ENCODE data around the gene KMT2B. TPM values are rescaled to one million over a fixed set of nuclear protein-coding genes. Genes with fewer than 3 reads are reported as not detected.
"Not testable (repeated sequence)": the region's sequence is repeated elsewhere in the genome, so short reads cannot be mapped to it uniquely, and the experiment has no call there.

Gene KMT2B
- total RNA-seq, 1 experiment from 2014 or later: 7.4 TPM

DNA sequence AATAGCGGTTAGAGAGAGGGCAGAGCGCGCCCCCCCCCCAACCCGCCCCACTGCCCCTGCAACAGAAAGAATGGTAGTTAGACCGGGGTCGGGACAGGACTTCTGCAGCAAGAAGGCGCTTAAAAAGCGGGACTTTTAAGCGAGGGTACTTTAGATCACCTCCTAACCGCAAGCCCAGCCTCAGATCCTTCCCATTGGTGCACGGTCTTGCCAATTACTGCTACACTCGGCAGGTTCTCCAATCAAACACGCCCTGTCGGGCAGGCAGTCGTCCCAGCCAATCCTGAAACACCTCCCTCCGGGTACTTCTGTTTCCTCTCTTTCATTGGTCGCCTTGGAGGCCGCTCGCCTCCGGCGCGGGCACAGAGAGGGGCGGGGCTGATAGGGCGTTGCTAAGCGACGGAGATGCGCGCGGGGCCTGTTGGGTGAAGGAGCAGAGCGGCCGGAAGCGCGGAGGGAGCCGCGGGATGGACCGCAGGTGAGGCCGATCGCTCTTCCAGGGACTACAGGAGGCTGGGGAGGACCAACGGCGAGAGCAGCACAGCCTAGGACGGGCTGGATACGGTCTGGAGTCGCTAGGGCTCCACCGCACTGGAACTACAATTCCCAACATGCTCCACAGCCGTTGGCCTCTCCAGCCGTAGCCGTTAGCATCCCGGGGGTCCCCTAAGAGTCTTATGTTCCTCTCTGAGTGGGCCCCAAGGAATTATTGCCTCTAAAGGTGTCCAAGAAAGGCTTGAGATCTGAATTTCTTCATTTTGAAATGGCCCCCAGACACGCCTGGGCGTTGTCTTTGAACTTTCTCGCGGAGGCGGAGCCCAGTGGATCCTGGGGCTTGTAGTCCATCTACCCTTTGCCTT is 40.2 kb downstream of the KMT2B start, which contains the start of gene PROSER3:
PROSER3 (plus strand) TSS at position 428 of the 860 bp plus-strand sequence; CDS start at position 468, 40 bp downstream.
- Histone ChIP-seq H3K9me3 (replicated peaks) (no peaks in the 10 kb centered on the region), H3K27ac (peak within 1 kb of the TSS; percentile 86), H3K27me3 (replicated peaks) (no peaks in the 10 kb centered on the region), H3K4me1 (replicated peaks) (peaks cover 16% of the 10 kb centered on the region), H3K4me3 (peak within 1 kb of the TSS; percentile 61), H3K36me3 (peaks cover 33% of the 10 kb centered on the region)
- peak; percentile 99 for DNase-seq (ENCODE audit: low read depth in 1 of 2, low spot score in 2 of 2)

DNA sequence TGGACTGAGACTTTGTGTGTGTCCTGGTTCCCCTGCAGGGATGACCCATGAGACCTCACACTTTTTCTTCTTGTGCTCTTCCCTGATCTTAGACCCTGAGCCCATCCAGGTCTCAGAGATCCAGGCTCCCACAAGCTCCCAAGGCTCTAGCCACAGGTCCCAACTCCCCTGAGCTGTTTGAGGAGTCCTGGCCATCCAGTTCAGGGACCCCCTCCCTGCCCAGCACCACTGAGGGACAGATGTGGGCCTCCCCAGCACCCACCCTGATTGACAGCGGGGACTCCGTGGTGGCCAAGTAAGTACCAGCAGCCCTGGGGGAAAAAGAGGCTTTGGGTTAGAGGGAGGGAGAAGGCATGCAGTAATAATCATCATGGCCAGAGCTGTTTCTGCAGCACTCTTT is 41.9 kb downstream of the KMT2B start:
- no peak for DNase-seq (ENCODE audit: low read depth in 1 of 2, low spot score in 2 of 2)
- Histone ChIP-seq H3K4me3 (no peak overlapping the region), H3K27me3 (replicated peaks) (no peaks in the 10 kb centered on the region), H3K4me1 (replicated peaks) (peaks cover 16% of the 10 kb centered on the region), H3K27ac (no peak overlapping the region), H3K36me3 (peaks cover 31% of the 10 kb centered on the region), H3K9me3 (replicated peaks) (no peaks in the 10 kb centered on the region)

DNA sequence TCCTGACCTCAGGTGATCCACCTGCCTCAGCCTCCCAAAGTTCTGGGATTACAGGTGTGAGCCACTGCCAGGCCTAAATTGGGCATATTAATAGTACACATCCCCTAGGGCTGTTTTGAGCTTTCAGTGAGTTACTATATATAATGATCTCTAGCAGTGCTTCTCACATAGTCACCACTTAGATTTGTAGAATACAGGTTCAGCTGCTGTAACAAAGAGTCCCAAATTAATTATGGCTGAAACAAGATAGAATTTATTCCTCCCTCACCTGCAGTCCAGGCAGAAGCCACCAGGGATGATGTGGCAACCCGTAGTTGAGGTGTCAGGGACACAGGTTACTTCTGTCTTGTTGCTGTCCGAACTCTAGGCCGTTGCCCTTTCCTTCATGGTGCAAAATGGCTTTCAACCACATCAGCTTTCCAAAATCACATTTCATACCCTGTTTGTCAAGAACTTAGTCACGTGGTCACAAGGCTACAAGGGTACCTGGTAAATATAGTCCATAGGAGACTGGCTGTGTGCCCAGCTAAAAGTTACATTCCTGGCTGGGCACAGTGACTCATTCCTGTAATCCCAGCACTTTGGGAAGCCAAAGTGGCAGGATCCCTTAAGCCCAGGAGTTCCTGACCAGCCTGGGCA is 43.0 kb downstream of the KMT2B start:
- peaks cover 42% of the 10 kb centered on the region for H3K36me3 ChIP-seq
- no peak overlapping the region for H3K27ac ChIP-seq
- no peaks in the 10 kb centered on the region for H3K27me3 ChIP-seq (replicated peaks)
- peaks cover 16% of the 10 kb centered on the region for H3K4me1 ChIP-seq (replicated peaks)
- H3K9me3 ChIP-seq (replicated peaks): no peaks in the 10 kb centered on the region
- H3K4me3 ChIP-seq: no peak overlapping the region
- DNase-seq (ENCODE audit: low read depth in 1 of 2, low spot score in 2 of 2): no peak

DNA sequence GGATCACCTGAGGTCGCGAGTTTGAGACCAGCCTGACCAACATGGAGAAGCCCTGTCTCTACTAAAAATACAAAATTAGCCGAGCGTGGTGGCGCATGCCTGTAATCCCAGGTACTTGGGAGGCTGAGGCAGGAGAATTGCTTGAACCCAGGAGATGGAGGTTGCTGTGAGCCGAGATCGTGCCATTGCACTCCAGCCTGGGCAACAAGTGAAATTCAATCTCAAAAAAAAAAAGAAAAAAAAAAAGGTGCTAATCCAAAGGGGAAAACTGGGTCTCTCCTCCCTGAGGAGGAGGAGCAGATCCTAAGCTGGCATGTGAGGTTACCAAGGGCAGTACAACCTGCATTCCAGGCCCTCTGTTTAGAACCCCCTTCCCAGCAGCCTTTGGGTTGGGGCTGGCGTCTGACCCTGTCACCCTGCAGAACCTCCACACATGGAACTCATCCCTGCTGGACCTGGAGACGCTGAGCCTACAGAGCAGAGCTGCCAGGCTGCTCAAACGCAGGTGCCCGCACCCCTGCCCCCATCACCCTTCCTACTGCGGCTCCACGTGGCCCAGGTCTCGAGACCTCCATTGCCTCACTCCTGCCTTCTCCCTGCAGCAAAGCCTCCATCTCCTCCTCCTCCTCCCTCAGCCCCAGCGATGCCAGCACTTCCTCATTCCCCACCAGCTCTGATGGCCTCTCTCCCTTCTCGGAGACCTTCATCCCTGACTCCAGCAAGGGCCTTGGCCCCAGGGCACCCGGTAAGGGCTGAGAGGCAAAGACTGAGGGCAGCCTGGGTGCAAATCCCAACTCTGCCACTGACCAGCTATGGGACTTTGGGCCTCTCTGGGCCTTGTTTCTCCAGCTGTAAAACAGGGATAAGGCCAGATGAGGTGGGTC is 46.9 kb downstream of the KMT2B start:
- Histone ChIP-seq H3K4me3 (no peak overlapping the region), H3K9me3 (replicated peaks) (no peaks in the 10 kb centered on the region), H3K27ac (no peak overlapping the region), H3K4me1 (replicated peaks) (no peaks in the 10 kb centered on the region), H3K36me3 (peaks cover 57% of the 10 kb centered on the region), H3K27me3 (replicated peaks) (no peaks in the 10 kb centered on the region)
- DNase-seq (ENCODE audit: low read depth in 1 of 2, low spot score in 2 of 2): no peak

DNA sequence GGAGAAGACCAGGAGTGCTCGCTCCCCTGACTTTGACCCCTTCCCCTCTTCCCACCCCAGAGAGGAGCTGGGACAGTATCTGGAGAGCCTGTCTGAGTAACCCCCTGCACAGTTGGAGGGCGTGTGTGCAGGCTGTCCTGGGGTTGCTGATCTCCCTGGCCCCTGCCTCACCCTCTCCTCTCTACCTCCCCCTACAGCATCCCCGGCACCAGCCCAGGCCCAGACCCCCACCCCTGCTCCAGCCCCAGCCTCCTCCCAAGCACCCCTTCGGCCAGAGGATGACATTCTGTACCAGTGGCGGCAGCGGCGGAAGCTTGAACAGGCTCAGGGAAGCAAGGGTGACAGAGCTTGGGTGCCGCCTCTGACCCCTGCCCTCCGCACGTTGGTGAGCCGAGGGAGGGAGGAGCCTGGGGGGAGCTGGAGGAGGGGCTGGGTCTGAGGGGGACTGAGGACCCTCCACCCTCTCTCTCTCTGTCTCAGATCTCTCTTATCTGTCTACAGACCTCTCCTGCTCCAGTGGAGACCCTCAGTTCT is 48.8 kb downstream of the KMT2B start:
- Histone ChIP-seq H3K27me3 (replicated peaks) (no peaks in the 10 kb centered on the region), H3K4me1 (replicated peaks) (no peaks in the 10 kb centered on the region), H3K4me3 (no peak overlapping the region), H3K27ac (no peak overlapping the region), H3K36me3 (peaks cover 41% of the 10 kb centered on the region), H3K9me3 (replicated peaks) (no peaks in the 10 kb centered on the region)
- DNase-seq (ENCODE audit: low read depth in 1 of 2, low spot score in 2 of 2): no peak

DNA sequence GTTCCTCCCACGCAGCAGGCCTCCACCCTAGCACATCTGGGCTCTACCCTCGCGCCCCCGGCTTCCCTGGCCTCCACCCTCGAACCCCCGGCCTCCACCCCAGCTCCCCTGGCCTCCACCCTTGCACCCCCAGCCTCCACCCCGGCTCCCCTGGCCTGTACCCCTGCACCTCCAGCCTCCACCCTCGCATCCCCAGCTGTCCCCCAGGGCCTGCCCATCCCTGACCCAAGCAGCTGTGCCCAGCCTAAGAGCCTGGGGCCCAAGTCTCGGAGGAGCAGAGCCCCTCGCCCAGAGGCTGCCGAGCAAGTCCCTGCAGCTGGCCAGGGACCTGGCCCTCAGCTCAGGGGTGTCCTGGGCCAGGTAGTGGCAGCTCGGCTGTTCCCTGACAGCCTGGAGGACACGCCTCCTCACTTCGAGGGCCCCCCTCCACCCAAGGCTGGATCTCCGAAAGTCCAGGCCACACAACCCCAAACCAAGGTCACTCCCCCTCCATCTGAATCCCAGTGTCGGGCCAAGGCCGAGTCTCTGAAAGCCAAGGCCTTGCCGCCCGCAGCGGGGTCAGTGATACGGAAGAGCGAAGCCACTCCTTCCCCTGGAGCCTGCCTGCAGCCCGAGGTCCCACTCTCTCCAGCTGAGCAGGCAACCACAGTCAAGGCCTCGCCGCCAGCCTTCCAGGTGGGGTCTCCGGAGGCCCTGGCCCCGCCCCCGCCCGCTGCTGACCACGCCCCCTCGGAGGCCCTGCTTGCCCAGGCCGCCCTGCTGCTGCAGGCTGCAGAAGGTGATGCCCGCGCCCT is 49.7 kb downstream of the KMT2B start:
- no peak for DNase-seq (ENCODE audit: low read depth in 1 of 2, low spot score in 2 of 2)
- Histone ChIP-seq H3K27me3 (replicated peaks) (no peaks in the 10 kb centered on the region), H3K4me1 (replicated peaks) (no peaks in the 10 kb centered on the region), H3K9me3 (replicated peaks) (no peaks in the 10 kb centered on the region), H3K4me3 (no peak overlapping the region), H3K27ac (no peak overlapping the region), H3K36me3 (peaks cover 36% of the 10 kb centered on the region)

DNA sequence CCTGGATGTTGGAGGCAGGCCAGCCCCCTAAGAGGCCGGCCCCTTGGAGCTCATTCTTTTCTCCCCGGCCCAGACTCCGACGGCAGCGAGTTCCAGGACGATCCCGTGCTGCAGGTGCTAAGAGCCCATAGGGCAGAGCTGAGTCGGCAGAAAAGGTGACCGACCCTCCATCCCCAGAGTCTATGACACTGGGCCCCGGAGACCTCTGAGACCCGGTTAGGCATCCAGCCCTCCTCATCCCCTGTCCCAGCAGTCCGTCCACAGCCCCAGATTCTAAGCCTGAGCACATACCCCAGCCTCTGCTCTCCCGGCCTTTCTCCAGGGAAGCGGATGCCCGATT is 50.2 kb downstream of the KMT2B start:
- no peak for DNase-seq (ENCODE audit: low read depth in 1 of 2, low spot score in 2 of 2)
- Histone ChIP-seq H3K9me3 (replicated peaks) (no peaks in the 10 kb centered on the region), H3K27ac (no peak overlapping the region), H3K4me1 (replicated peaks) (no peaks in the 10 kb centered on the region), H3K36me3 (peaks cover 36% of the 10 kb centered on the region), H3K27me3 (replicated peaks) (no peaks in the 10 kb centered on the region), H3K4me3 (no peak overlapping the region)

DNA sequence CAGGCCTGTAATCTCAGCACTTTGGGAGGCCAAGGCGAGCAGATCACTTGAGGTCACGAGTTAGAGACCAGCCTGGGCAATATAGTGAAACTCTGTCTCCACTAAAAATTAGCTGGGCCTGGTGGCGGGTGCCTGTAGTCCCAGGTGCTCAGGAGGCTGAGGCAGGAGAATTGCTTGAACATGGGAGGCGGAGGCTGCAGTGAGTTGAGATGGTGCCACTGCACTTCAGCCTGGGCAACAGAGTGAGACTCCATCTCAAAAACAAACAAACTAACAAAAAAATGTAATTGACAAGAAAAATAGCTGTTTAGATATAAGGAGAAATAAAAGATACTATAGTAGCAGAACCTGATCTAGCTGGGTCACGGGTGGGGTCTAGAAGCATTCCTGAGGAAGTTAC is 54.6 kb downstream of the KMT2B start:
- H3K27me3 ChIP-seq (replicated peaks); H3K27ac ChIP-seq; H3K4me3 ChIP-seq; DNase-seq (ENCODE audit: low read depth in 1 of 2, low spot score in 2 of 2); H3K9me3 ChIP-seq (replicated peaks): not testable (repeated sequence)
- peaks cover 13% of the 10 kb centered on the region for H3K4me1 ChIP-seq (replicated peaks)
- H3K36me3 ChIP-seq: peaks cover 14% of the 10 kb centered on the region

DNA sequence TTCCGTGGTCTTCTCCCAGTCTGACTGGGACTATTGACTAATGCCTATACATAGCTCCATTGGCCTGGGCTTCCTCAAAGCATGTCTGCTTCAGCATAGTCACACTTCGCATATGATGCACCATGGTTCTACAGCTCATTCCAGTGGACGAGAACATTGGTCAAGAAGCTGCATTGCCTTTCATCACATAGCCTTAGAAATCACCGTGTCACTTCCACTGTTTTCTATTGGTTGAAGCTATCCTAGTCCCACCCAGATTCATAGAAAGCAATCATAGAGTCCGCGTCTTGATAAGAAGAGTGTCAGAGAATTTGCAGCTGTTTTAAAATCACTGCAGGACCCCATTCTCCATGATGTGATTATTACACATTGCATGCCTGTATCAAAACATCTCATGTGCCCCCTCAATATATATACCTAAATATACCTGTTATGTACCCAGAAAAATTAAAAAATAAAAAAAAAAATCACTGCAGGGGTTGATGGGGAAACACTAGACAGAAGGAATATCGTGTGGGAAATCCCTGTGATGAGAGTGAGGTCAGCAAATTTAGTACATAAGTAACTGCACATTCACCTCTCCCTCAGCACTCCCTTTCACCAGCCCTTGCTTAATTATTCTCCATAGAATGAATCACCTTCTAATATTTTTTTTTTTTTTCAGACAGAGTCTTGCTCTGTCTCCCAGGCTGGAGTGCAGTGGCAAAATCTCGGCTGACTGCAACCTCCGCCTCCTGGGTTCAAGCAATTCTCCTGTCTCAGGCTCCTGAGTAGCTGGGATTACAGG is 55.4 kb downstream of the KMT2B start:
- H3K4me1 ChIP-seq (replicated peaks): peaks cover 13% of the 10 kb centered on the region
- H3K4me3 ChIP-seq: no peak overlapping the region
- H3K36me3 ChIP-seq: peaks cover 16% of the 10 kb centered on the region
- no peak for DNase-seq (ENCODE audit: low read depth in 1 of 2, low spot score in 2 of 2)
- no peak overlapping the region for H3K27ac ChIP-seq
- H3K27me3 ChIP-seq (replicated peaks): no peaks in the 10 kb centered on the region
- no peaks in the 10 kb centered on the region for H3K9me3 ChIP-seq (replicated peaks)

DNA sequence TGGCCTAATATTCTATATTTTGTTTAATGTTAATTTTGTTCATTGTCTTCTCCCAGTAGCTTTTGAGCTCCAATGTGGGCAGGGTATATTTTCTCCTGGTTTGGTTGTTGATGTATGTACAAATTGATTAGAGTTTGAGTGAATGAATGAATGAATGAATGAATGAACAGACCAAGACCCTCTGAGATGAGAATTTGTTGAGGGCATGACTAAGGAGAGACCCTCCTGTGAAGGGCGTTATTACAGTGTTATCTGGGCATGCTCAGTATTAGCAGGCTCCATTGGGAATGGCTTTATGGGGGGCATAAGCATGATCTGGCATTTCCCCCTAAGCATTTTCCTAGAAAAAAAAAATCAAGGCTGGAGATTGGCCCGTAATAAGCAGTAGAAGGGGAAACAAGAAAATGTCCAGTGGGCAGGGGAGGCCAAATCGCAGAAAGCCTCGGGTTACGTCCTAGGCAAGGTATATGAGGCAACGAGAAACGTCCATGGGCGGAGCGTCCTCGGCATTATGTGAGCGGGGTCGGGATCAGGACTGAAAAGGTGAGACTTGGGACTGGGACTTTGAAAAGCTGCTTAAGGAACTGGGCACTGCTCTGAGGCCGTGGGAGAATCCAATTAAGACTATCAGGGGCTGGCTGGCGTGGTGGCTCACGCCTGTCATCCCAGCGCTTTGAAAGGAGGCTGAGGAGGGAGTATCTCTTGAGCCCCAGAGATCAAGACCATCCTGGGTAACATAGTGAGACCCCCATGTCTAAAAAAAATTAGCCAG is 56.7 kb downstream of the KMT2B start:
- Histone ChIP-seq H3K9me3 (replicated peaks) (no peaks in the 10 kb centered on the region), H3K36me3 (peaks cover 28% of the 10 kb centered on the region), H3K4me1 (replicated peaks) (peaks cover 13% of the 10 kb centered on the region), H3K27ac (no peak overlapping the region), H3K27me3 (replicated peaks) (no peaks in the 10 kb centered on the region), H3K4me3 (no peak overlapping the region; the same call in 1 of the 2 replicates)
- DNase-seq (ENCODE audit: low read depth in 1 of 2, low spot score in 2 of 2): no peak

DNA sequence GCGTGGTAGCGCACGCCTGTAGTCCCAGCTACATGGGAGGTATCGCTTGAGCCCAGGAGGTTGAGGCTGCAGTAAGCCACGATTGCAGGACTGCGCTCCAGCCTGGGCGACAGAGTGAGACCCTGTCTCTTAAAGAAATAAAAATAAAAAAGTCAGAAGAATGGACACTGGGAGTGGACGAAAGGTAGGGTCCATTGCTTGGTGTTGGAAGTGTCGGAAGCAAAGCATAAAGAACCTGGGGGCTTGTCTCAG is 57.2 kb downstream of the KMT2B start:
- Histone ChIP-seq H3K27me3 (replicated peaks) (no peaks in the 10 kb centered on the region), H3K4me1 (replicated peaks) (peaks cover 13% of the 10 kb centered on the region), H3K27ac (no peak overlapping the region), H3K4me3 (peak overlapping the region; percentile 65), H3K9me3 (replicated peaks) (no peaks in the 10 kb centered on the region), H3K36me3 (peaks cover 32% of the 10 kb centered on the region)
- DNase-seq (ENCODE audit: low read depth in 1 of 2, low spot score in 2 of 2): no peak
